ENCODE data around the gene DNAH1.
A peak's percentile ranks its signal among the peaks of the same experiment; 100 is the strongest.
"Not testable (repeated sequence)": the region's sequence is repeated elsewhere in the genome, so short reads cannot be mapped to it uniquely, and the experiment has no call there.

The DNAH1 gene

GRCh38 chr3:52315977-52316764 lies at the start of gene DNAH1:
TSS of gene DNAH1 (plus strand) at chr3:52316319. CDS start at chr3:52322443, 6,124 bp downstream.
- FAIRE-seq: no peak

- FAIRE-seq: no peak
These were observed 48.1 kb upstream of the DNAH1 start for GRCh38 chr3:52268036-52268435.

- FAIRE-seq: peak; percentile 70
These were observed 46.3 kb upstream of the DNAH1 start for GRCh38 chr3:52269776-52270175.

GRCh38 chr3:52270252-52270754 lies 45.8 kb upstream of the DNAH1 start:
- no peak for FAIRE-seq

- not testable (repeated sequence) for FAIRE-seq
These were observed 43.9 kb upstream of the DNAH1 start for GRCh38 chr3:52272172-52272571.

- no peak for FAIRE-seq
These were observed 43.3 kb upstream of the DNAH1 start for GRCh38 chr3:52272831-52273230.

- FAIRE-seq: not testable (repeated sequence)
These were observed 41.3 kb upstream of the DNAH1 start for GRCh38 chr3:52274781-52275180.

- no peak for FAIRE-seq
These were observed 38.8 kb upstream of the DNAH1 start for GRCh38 chr3:52277071-52277964.

- no peak for FAIRE-seq
These were observed 38.1 kb upstream of the DNAH1 start for GRCh38 chr3:52277972-52278509.

GRCh38 chr3:52278510-52279069 lies 37.5 kb upstream of the DNAH1 start, which contains the start of gene WDR82:
TSS of gene WDR82 (minus strand) at chr3:52278649. CDS start at chr3:52278361, 288 bp downstream.
- no peak for FAIRE-seq

- FAIRE-seq: no peak
These were observed 36.5 kb upstream of the DNAH1 start for GRCh38 chr3:52279596-52279995.

- FAIRE-seq: no peak
These were observed 36.1 kb upstream of the DNAH1 start for GRCh38 chr3:52280050-52280461.

GRCh38 chr3:52281981-52282801 lies 33.9 kb upstream of the DNAH1 start:
- peak; percentile 96 for FAIRE-seq

- peak; percentile 15 for FAIRE-seq
These were observed 32.8 kb upstream of the DNAH1 start for GRCh38 chr3:52283306-52283705.

- not testable (repeated sequence) for FAIRE-seq
These were observed 32.1 kb upstream of the DNAH1 start for GRCh38 chr3:52284051-52284450.

GRCh38 chr3:52286777-52287110 lies 29.4 kb upstream of the DNAH1 start:
- no peak for FAIRE-seq

GRCh38 chr3:52288674-52289073 lies 27.4 kb upstream of the DNAH1 start:
- no peak for FAIRE-seq

GRCh38 chr3:52289338-52289746 lies 26.8 kb upstream of the DNAH1 start:
- no peak for FAIRE-seq

- FAIRE-seq: no peak
These were observed 26.1 kb upstream of the DNAH1 start for GRCh38 chr3:52289747-52290595.

- FAIRE-seq: no peak
These were observed 25.3 kb upstream of the DNAH1 start for GRCh38 chr3:52290596-52291507.
